K562 (cell line): ENCODE measurements around the gene PPIE. TPM values are rescaled to one million over a fixed set of nuclear protein-coding genes. Genes with fewer than 3 reads are reported as not detected.

Experiments
- ATAC-seq: fragments of 200-7000 bp; cut with Tn5 transposase; 3 replicates; pipeline ENCODE4 v1.9.1; 2020; ENCODE audit warnings: moderate library complexity
- BruUV-seq: library from RNA; stranded (reverse); fragments of 400-500 nt; replicated peaks from 2 replicates; lab custom pipeline; 2021; lab: Mats Ljungman, UMichigan
- CTCF ChIA-PET: fragments of 300-600 bp; formaldehyde crosslinking; extraction: SDS; loops from one replicate; lab custom pipeline; 2021; ENCODE audit warnings: low intra/inter-chr PET ratio; lab: Yijun Ruan, JAX
- POLR2A ChIA-PET: fragments of 300-600, 350-650 bp; sonication (Branson Sonifier 250); formaldehyde crosslinking; extraction: SDS; loops from one replicate; lab custom pipeline; 2021; ENCODE audit warnings: antibody characterized with exemption, inconsistent platforms; lab: Yijun Ruan, JAX
- DNase-seq, 4 experiments: peaks; one replicate each; pipeline versions ENCODE4 v3.0.0 to v3.0.0-alpha.2; 2011 to 2018; ENCODE audit warnings: low spot score in 3 of 4, mixed read lengths in 3 of 4; ENCODE audit errors: extremely low read depth in 1 of 4
- FAIRE-seq: peaks from 2 replicates; lab custom pipeline; 2011; peaks lifted over from hg19 to GRCh38; lab: Jason Lieb, UNC
- H2AFZ ChIP-seq: 2 replicates; pipeline ENCODE4 v1.6.0; 2011; ENCODE audit warnings: low read depth, low read length, control low read depth, inconsistent platforms
- H3K27ac ChIP-seq: fragments of 200-600 bp; 3 replicates; pipeline ENCODE4 v1.8.0; 2011; ENCODE audit warnings: low read depth, mild to moderate bottlenecking, control low read depth, inconsistent platforms, low read length, moderate library complexity, mixed read lengths; ENCODE audit errors: extremely low read depth
- H3K27me3 ChIP-seq, 2 experiments: fragments of 300-600 bp in 1 of 2; 2 replicates in 1 of 2; 3 replicates in 1 of 2; pipeline versions ENCODE4 v1.6.0 to v1.8.0; 2011; ENCODE audit warnings: inconsistent platforms in 2 of 2, low read length in 2 of 2, mild to moderate bottlenecking in 1 of 2, mixed read lengths in 1 of 2, moderate library complexity in 1 of 2; ENCODE audit not compliant: control insufficient read depth in 2 of 2, insufficient read depth in 2 of 2
- H3K36me3 ChIP-seq: fragments of 300-600 bp; 3 replicates; pipeline ENCODE4 v1.8.0; 2011; ENCODE audit warnings: mild to moderate bottlenecking, low read length, inconsistent platforms; ENCODE audit not compliant: control insufficient read depth, insufficient read depth
- H3K4me1 ChIP-seq, 2 experiments: fragments of 200-600 bp in 1 of 2; replicated peaks in 1 of 2; 2 replicates in 1 of 2; 3 replicates in 1 of 2; pipeline versions ENCODE4 v1.5.1 to v1.8.0; 2011; ENCODE audit warnings: inconsistent platforms in 2 of 2, low read length in 2 of 2, mild to moderate bottlenecking in 1 of 2, mixed read lengths in 1 of 2, moderate library complexity in 1 of 2; ENCODE audit not compliant: control insufficient read depth in 2 of 2, insufficient read depth in 2 of 2
- H3K4me2 ChIP-seq: 2 replicates; pipeline ENCODE4 v1.6.1; 2011; ENCODE audit warnings: low read length, control low read depth, inconsistent platforms, mixed read lengths; ENCODE audit not compliant: insufficient read depth
- H3K4me3 ChIP-seq: fragments of 200-600 bp; sonication (generic), shearing (Covaris generic); 2 replicates; pipeline ENCODE4 v1.5.1; 2016; ENCODE audit warnings: control low read depth, inconsistent platforms
- H3K79me2 ChIP-seq: fragments of 200-600 bp; 3 replicates; pipeline ENCODE4 v1.8.0; 2011; ENCODE audit warnings: low read length, inconsistent platforms; ENCODE audit not compliant: control insufficient read depth, insufficient read depth
- H3K9ac ChIP-seq, 2 experiments: 2 replicates each; pipeline versions ENCODE4 v1.6.0 to v1.6.1; 2011; ENCODE audit warnings: low read depth in 2 of 2, low read length in 2 of 2, control low read depth in 1 of 2, inconsistent platforms in 1 of 2, mild to moderate bottlenecking in 1 of 2, mixed read lengths in 1 of 2; ENCODE audit not compliant: insufficient read depth in 1 of 2
- H3K9me1 ChIP-seq: one replicate; pipeline ENCODE4 v1.6.0; 2011; ENCODE audit warnings: inconsistent platforms, mild to moderate bottlenecking, low read length, moderate library complexity; ENCODE audit not compliant: control insufficient read depth, insufficient read depth
- H3K9me3 ChIP-seq: replicated peaks from 2 replicates; pipeline ENCODE4 v1.5.1; 2011; ENCODE audit warnings: low read depth, low read length, inconsistent platforms; ENCODE audit not compliant: control insufficient read depth, insufficient read depth
- H4K20me1 ChIP-seq: replicated peaks from 2 replicates; pipeline ENCODE4 v1.6.1; 2011; ENCODE audit warnings: low read length, inconsistent platforms, mixed read lengths; ENCODE audit not compliant: control insufficient read depth, insufficient read depth
- E2F8 ChIP-seq: fragments of 450-650 bp; IDR thresholded peaks from 2 replicates; pipeline ENCODE4 v1.7.1; 2018; ENCODE audit warnings: mild to moderate bottlenecking, low read depth; ENCODE audit not compliant: partially characterized antibody
- HMGN3 ChIP-seq: IDR thresholded peaks from 2 replicates; pipeline ENCODE4 v1.6.1; 2011; ENCODE audit warnings: borderline replicate concordance, low read depth, mild to moderate bottlenecking, mixed read lengths, low read length; ENCODE audit not compliant: insufficient read length; ENCODE audit errors: extremely low read depth
- MCM5 ChIP-seq: fragments of 450-650 bp; IDR thresholded peaks from 2 replicates; pipeline ENCODE4 v1.6.1; 2016; ENCODE audit warnings: low read depth
- NFRKB ChIP-seq: fragments of 450-650 bp; IDR thresholded peaks from 2 replicates; pipeline ENCODE4 v1.6.1; 2016; ENCODE audit warnings: low read depth
- NONO ChIP-seq, 2 experiments: fragments of 200-400 bp in 1 of 2; fragments of 450-650 bp in 1 of 2; formaldehyde crosslinking in 1 of 2; IDR thresholded peaks; 2 replicates each; pipeline ENCODE4 v1.6.1; 2017; ENCODE audit warnings: low read depth in 2 of 2, mild to moderate bottlenecking in 2 of 2, moderate library complexity in 2 of 2, low read length in 1 of 2
- PHB2 ChIP-seq: fragments of 450-650 bp; IDR thresholded peaks from 2 replicates; pipeline ENCODE4 v1.6.1; 2017; ENCODE audit warnings: low read depth
- RREB1 ChIP-seq: fragments of 250-450 bp; sonication (Bioruptor Pico); IDR thresholded peaks from 2 replicates; pipeline ENCODE4 v1.4.0; 2020
- ZFP30 ChIP-seq: fragments of 250-450 bp; sonication (Bioruptor Pico); IDR thresholded peaks from 2 replicates; pipeline ENCODE4 v1.8.0; 2022; ENCODE audit warnings: moderate library complexity, mild to moderate bottlenecking, inconsistent platforms, borderline replicate concordance
- ZFP91 ChIP-seq: sonication (generic); formaldehyde crosslinking; IDR thresholded peaks from 2 replicates; pipeline ENCODE4 v1.8.0; 2022; ENCODE audit warnings: mild to moderate bottlenecking, missing genetic modification reagents
- WGBS: fragments of 100-300 bp; shearing (Covaris generic); methylation state at CpG from one replicate; pipeline ENCODE4 v1.1.6; 2016; ENCODE audit warnings: low coverage, mixed read lengths; ENCODE audit not compliant: insufficient coverage; ENCODE audit errors: missing lambda C conversion rate; 5-methylcytosine and 5-hydroxymethylcytosine counted together
- in situ Hi-C: fragments of 300-500 bp; cut with MboI; formaldehyde crosslinking; loops from 4 replicates; pipeline ENCODE4 v1.15.0; 2018; ENCODE audit warnings: inconsistent platforms, mixed read lengths
- intact Hi-C: fragments of 100-400 bp; cut with micrococcal nuclease; formaldehyde crosslinking; loops from 2 replicates; pipeline ENCODE4 v1.14.2; 2022
- polyA plus RNA-seq, 8 experiments: library from polyadenylated mRNA; depleted of rRNA in 4 of 8; stranded (reverse) in 5 of 8; unstranded in 3 of 8; fragments of >200 nt; fragmentation: Nextera tagmentation in 2 of 8; fragmentation: Illumina TruSeq in 1 of 8; extraction: Ambion mirVana in 2 of 8; extraction: Trizol in 1 of 8; gene quantifications; 2 replicates each; pipeline versions ENCODE4 v1.2.1 to v1.2.3, GENCODE V29; 2011 to 2014; ENCODE audit warnings: inconsistent platforms in 1 of 8, missing spikeins in 1 of 8
- total RNA-seq, 7 experiments: library from RNA; depleted of rRNA in 6 of 7; stranded (reverse); fragments of >200 nt in 6 of 7; fragmentation: Illumina TruSeq in 2 of 7; extraction: Trizol in 2 of 7; gene quantifications; 2 replicates each; pipeline versions ENCODE4 v1.2.1 to v1.2.3, GENCODE V29; 2011 to 2021; ENCODE audit warnings: low replicate concordance in 1 of 7

The PPIE gene
- total and polyA plus RNA-seq, 9 of the 15 experiments (the other 6 are each of a cell fraction or from before 2014, with no cell fraction given): 75.4 to 444 (median 131) TPM

GRCh38 chr1:39758556-39759435, 20.1 kb downstream of the PPIE start:
- CTCF ChIA-PET: no interaction called here
- Histone ChIP-seq H3K9me1 (no peaks in the 10 kb centered on the region), H3K36me3 (peaks cover 46% of the 10 kb centered on the region; the same call in 2 of the 3 replicates), H2AFZ (no peak overlapping the region), H3K9me3 (no peaks in the 10 kb centered on the region), H3K79me2 (no peaks in the 10 kb centered on the region), H3K4me1 (peaks cover 3 to 23% of the 10 kb centered on the region in 2 experiments; a peak in 3 of 5 replicates), H3K27ac (no peak overlapping the region), H3K4me3 (no peak overlapping the region), H3K27me3 (no peaks in the 10 kb centered on the region), H3K4me2 (no peak overlapping the region), H4K20me1 (no peaks in the 10 kb centered on the region; the same call in 1 of the 2 replicates), H3K9ac (no peak overlapping the region)
- in situ Hi-C loops (no loop called here), intact Hi-C loops (no loop called here)
- FAIRE-seq: no peak
- no TSS peak for BruUV-seq
- 95% methylated on average over 15 of the region's 16 CpGs for WGBS
- DNase-seq: no peak
- POLR2A ChIA-PET: interaction anchor here (0.6 to 0.8 kb wide), 4 partner anchors 20 to 240 kb away, joined by 3 to 4 read pairs (median 3); partner anchors contain the start of gene PPIE
- no peak for ATAC-seq
- TF ChIP-seq RREB1 (CRISPR knock-in tag) (no peak), E2F8 (no peak), HMGN3 (no peak), ZFP30 (no peak), NFRKB (no peak), ZFP91 (CRISPR knock-in tag) (no peak), MCM5 (no peak), PHB2 (no peak), NONO (IDR thresholded peaks at IDR 0.05; ENCODE audit: low read depth in 2 of 2, low read length in 1 of 2) (no peak)
